GM12892 (cell line): ENCODE results near the gene MRPL45.

Source experiments
- POLR2A ChIP-seq: IDR thresholded peaks from 2 replicates; pipeline ENCODE4 v1.6.1; 2011; ENCODE audit warnings: low read depth, low read length, control low read depth
- POLR2AphosphoS5 ChIP-seq: IDR thresholded peaks from 2 replicates; pipeline ENCODE4 v1.6.1; 2011; ENCODE audit warnings: low read depth, low read length, control low read depth

DNA sequence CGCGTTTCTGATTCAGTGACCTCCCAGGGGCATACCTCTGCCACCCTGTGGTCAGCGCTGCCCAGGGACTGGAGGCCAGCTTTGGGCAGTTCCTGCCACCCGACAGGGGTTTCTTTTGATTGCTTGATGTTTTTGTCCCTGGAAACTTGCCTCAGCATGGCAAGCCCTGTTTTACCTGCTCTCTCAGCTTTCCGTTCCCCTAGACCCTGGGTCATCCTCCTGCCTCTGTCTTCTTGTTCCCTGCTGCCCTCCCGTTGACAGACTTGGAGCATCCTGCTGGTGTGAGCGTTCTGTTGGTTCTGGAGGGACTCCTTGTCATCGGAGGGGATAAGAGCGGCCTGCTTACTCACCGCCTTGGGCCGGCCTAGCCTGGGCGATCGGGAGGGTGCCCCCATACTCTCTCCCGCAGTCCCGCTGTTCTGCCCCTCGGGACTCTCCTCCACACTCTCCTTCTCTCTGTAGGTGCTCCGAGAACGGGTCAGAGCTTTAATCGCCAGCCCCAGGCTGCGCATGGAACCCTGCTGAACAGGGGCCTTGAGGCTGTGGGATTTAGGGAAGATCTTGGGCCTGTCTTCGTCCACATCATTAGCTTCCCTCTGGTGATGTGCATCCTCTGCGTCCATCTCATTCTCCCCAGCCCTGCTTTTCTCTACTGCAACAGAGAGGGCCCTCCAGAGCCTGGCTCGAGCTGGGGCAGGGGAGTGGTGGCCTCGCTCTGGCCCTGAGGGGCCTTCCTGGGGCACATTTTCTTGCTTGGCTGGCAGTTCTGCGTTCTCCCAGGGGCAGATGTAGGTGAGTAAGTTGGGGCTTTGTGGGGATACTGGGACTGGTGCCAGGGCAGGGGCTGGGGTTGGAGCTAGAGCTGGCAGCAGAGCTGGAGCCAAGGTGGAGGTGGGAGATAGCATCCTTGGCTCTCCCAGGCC is 33.1 kb downstream of the MRPL45 start:
- TF ChIP-seq POLR2AphosphoS5 = no peak
- no peak for TF ChIP-seq POLR2A
